ENCODE measurements around the gene PIR.
A peak's percentile ranks its signal among the peaks of the same experiment; 100 is the strongest.

The PIR gene

GRCh38 chrX:15493118-15493962 lies at the start of gene PIR:
Gene PIR, minus strand, starts transcription at chrX:15493333. Its CDS starts 2,076 bp downstream, at chrX:15491257.
- DNase-seq (ENCODE audit: low read depth), result peak; percentile 2

GRCh38 chrX:15530318-15530717 lies 37.2 kb upstream of the PIR start:
- no peak for DNase-seq (ENCODE audit: low read depth)

DNA sequence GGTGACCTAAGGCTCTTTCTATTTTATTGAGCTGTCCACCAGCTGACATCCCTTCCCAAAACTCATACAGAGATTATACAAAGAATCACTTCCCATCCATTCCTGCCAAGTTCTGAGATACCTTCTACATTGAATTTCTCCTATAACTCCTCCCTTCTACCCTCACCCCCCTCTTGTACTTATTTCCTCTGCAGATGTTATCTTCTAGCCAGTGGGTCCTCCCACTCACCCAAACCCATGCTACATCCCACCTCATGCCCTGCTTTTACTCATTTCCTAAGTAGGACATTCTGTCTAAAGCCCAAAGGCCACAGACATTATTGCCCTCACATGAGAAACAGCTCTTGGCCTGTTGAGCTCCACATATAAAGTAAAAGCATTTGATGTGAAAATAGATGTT lies 36.0 kb upstream of the PIR start:
- no peak for DNase-seq (ENCODE audit: low read depth)

DNA sequence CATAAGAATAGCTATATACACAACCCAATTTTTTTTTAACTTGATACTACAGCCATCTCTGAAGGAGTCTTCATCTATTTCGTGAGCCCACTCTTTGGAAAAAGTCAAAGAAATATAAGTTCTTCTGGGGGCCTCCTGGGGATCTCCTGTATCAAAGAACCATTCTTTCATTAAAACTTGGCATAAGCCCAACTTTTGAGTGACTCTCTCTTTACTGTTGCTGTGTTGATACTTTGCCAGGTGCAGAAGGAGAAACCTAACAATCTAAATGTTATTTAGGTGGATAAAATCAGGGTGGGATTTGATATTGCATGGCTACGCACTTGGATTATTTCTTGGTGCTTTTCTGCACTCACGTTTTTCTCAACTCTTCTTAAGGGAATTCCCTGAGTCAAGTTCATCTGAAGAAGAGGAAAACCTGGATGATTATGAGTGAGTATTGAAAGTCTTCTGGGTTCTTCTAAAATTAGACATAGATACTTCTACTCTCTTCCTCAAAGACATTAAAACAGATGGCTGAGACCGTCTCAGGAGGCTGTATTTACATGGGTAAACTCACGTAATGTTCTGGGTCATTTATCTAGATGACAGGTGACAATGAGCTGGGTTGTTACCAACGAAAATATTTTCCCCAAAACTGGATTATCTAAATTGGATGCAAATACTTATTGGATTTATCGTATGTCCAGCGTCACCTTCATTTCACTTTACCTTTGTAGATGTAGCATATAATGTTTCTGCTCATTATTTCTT lies 32.7 kb upstream of the PIR start:
- DNase-seq (ENCODE audit: low read depth), result no peak

- DNase-seq (ENCODE audit: low read depth), result no peak
Measured at GRCh38 chrX:15524417-15524816, 31.3 kb upstream of the PIR start.

DNA sequence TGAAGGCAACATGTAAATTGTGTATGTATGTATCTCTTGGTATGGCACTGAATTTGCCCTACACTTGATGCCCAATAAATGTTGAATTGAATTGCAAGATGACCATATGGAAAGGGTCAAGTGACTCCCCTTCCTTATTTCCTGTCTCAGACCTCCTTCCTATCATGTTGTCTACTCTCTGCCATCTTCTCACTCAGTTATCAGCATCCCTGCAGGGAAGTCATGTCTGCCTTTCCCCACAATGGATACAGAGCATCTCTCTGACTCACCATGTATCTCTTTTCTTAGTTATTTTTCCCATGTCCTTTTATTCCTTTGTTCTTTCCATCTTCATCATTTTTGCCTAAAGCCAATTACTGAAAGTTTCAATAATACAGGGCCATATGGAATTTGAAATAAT lies 30.0 kb upstream of the PIR start:
- no peak for DNase-seq (ENCODE audit: low read depth)

- no peak for DNase-seq (ENCODE audit: low read depth)
Measured at GRCh38 chrX:15522464-15522863, 29.3 kb upstream of the PIR start.

DNA sequence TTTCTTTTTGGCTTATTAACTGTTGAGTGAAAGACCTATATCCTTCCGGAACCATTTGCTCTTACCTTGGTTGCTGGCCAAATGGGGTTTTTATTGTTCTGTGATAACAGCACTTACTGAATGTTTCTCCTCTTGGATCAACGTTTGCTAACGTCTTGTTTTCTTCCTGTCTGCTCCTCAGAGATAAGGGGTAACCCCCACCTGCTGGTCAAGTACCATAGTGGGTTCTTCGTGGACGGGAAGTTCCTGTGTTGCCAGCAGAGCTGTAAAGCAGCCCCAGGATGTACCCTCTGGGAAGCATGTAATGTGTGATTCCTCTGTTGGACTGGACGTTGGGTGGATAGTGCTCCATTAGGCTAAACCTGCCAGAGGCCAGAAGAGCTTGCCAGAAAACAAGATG lies 22.8 kb upstream of the PIR start:
- no peak for DNase-seq (ENCODE audit: low read depth)

DNA sequence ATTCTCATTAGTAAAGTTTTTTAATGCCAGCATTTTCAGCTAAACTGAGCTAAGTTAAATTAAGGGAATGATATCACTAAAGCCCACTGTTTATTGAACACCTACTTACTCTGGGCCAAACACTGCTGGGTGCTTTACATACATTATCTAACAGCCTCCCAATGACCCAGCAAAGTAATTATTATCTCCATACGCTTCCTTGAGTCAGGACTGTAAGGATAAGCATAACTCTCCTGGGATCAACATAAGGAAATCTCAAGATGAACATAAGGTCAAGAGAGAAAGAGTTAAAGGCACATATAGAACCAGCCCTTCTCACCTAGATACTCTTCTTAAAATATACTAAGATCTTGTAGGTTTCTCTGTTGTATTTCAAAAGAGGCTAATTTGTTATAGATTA lies 21.1 kb upstream of the PIR start:
- no peak for DNase-seq (ENCODE audit: low read depth)

- no peak for DNase-seq (ENCODE audit: low read depth)
Measured at GRCh38 chrX:15512401-15512965, 19.4 kb upstream of the PIR start.

DNA sequence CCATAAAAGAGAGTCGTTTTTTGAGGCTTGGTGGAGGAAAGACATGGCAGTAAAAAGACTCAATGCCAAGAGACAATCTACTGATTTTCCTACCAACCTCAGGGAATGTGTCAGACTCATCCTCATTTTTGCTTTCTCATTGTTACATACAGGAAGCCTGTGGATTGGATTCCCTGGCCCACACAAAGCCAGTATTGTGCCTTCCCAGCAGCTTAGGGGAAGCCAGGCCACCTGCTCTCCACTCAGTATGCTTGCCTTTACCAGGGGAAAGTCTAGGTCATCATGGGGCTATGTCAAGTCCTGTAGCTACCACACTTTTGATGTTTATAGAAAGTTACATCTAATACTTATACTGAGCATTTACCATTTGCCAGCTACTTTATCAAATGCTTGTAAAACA lies 18.4 kb upstream of the PIR start:
- DNase-seq (ENCODE audit: low read depth), result no peak

GRCh38 chrX:15509845-15510244 lies 16.7 kb upstream of the PIR start:
- DNase-seq (ENCODE audit: low read depth), result no peak

DNA sequence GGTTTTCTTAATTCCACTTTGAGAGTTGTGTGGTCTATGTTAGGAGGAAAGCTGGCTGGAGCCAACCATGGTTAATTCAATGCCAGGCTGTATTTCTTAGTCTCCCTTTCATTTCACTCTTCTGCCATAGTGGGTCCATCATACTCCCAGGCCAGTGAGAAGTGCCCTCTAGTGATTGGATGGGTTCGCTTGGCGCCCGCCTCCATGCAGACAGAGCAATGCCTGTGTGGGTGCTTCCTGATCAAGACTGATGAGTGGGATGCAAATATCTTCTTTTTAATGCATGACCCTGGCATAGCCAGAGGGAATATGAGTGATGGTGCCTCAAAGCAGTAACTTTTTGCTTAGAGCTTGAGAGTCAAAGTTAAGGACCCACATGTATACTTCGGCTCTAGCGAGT lies 13.9 kb upstream of the PIR start:
- DNase-seq (ENCODE audit: low read depth), result no peak

DNA sequence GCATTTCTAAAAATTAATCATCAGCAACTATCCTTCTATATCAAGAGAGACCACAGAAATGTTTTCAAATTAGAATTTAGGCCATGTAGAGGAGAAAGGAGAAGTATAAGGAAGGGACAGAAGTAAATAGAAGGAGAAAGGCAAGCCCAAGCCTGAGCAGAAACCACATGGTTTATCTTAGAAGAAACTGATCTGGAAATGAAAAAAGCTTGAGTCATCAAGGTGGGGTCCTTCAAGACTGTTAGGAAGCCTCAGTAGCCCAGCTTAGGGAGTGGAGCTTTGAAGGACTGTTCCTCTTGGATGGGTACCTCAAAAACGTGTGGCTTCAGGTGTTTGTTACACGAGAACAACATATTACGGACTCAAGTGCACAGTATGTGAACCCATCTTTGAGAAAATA lies 12.0 kb upstream of the PIR start:
- no peak for DNase-seq (ENCODE audit: low read depth)

DNA sequence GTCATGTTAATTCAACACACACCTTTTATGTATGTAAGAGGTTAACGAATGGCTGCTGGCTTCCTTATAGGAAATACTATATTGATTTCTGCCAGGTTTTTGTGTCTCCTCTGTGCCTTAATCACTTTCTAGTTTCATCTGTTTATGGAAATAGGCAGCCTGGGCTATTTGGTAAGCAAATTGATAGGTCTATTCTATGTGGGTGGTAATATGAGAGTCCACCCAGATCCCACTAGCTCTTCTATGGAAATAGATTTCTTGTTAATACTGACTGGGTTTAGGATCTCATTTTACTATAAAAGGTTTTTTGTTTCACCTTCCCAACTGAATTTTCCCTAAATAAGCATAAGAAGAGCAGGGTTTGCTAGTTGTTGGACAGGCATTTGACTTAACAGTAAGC lies 11.5 kb upstream of the PIR start:
- no peak for DNase-seq (ENCODE audit: low read depth)

DNA sequence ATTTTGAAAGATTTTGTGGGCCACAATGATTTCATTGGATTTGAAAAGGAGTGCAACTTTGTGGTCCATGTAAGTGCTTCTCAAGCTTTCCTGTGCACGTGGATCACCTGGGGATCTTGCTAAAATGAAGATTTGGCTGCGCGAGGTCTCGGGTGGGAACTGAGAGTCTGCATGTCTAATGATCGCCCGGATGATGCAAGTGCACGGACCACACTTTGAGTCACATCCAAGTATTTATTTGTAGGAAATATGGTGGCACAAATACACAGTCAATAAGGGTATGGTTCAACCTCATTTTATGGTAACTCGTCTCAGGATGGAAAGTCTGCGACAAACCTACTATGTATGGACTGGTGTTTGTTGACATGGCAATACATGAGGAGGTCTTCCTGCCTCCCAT lies 8.4 kb upstream of the PIR start:
- DNase-seq (ENCODE audit: low read depth), result no peak

- no peak for DNase-seq (ENCODE audit: low read depth)
Measured at GRCh38 chrX:15500497-15500966, 7.4 kb upstream of the PIR start, which contains the start of gene BMX. Gene BMX, plus strand, starts transcription at chrX:15500807. Its CDS starts 7,547 bp downstream, at chrX:15508354.

DNA sequence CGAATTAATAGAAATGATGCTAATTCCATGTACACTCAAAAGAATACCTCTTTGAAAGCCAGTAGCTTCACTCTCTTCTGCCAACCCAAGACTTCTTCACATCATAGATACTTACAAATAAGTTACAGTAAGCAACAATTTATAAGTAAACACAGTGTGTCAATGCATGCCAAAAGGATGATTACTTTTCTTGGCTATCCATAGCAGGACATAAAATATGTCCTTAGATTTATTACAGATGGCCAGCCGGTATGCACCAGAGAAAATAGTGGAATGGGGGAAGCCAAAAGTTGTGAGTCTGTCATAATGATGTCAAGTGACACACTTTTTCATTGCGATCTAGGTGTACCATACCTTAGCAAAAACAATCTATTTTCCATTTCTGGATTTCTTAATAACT lies 6.8 kb upstream of the PIR start:
- no peak for DNase-seq (ENCODE audit: low read depth)

DNA sequence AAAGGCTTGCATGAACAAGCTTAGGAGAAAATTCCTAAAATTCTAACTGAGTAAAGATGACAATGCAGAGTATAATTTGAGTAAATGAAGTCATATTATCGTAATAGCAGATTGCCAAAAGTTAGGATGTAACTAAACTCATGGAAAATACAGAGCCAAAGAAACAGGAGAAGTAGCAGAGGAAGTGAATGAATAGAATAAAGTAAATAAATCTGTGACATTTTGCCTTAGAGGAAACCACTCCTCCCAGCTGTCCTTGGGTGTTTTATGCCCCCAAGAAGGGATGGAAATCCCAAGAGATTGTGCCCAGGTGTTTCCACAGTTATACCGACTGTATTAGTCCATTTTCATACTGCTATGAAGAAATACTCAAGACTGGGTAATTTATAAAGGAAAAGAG lies 5.6 kb upstream of the PIR start:
- no peak for DNase-seq (ENCODE audit: low read depth)

GRCh38 chrX:15497865-15498264 lies 4.7 kb upstream of the PIR start:
- DNase-seq (ENCODE audit: low read depth), result peak; percentile 18

GRCh38 chrX:15496824-15497223 lies 3.7 kb upstream of the PIR start:
- no peak for DNase-seq (ENCODE audit: low read depth)

DNA sequence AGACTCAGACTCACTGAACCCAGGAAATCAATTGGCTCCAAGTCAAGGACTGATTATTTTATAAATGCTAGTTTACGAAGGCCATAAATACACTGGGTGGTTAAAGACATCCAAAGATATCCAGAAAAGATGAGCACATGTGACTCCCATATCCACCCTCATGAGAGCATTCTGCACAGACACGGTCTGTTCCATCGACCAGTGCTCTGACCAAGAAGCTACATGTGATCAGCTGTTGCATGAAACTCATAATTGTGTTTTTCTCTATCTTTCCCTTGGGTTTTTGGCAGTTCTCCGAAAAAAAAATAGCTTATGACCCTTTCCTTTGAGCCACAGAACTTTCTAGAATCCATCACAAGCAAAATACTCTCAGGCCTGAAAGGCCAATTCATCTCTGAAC lies 2.7 kb upstream of the PIR start:
- no peak for DNase-seq (ENCODE audit: low read depth)

- no peak for DNase-seq (ENCODE audit: low read depth)
Measured at GRCh38 chrX:15492469-15492868, 664 bp downstream of the PIR start.
